ENCODE results near the gene MBD2.

The MBD2 gene

DNA sequence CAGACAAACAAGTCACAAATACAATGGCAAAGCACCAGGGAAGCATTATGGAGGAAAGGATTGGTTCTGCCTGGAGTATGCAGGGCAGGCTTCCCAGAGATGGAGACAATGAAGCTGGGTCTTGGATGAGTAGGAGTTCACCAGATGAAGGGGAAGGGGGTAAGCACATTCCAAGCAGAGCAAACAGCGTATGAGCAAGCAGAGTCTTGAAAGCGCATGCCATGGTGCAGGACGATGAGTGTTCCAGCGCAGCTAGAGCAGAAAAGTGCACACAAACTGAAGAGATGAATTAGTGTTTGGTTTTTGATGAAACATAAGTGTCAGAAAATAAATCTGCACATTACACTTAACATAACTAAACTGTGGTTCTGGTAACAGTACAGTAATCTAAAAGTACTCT lies 21.6 kb downstream of the MBD2 start:
- in situ Hi-C loops (cut with HindIII; ENCODE audit: low sequenced_read_pairs): no loop called here

DNA sequence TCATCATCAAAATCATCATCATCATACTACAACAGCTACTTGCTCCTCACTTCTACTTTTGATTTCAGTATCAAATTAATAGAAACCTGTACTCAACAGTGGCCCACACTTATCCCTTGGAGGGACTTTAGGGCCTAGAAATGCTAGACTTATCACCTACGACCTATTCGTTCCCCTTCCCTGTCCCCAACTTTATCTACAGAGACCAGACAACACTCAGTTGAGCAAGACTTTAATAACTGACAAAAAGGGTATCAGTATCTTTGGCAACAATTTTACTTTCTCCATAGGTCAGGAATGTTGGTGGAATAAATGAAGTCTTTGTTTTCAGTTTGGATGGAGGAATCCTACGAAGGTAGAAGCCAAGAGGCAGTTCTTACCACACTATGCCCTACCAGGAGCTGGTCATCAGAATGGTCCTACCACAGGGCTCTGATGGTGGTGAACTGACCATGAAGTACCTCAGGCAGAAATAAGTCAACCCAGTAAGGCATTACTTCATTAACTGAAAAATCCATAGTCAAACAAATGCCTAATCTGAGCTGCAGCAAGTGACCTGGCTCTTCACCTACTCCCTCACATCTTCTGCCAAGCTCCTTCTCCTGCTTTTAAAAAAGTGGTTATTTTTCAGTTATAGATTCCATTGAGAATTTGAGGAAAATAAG lies 26.6 kb downstream of the MBD2 start:
- in situ Hi-C loops (cut with HindIII; ENCODE audit: low sequenced_read_pairs): no loop called here

DNA sequence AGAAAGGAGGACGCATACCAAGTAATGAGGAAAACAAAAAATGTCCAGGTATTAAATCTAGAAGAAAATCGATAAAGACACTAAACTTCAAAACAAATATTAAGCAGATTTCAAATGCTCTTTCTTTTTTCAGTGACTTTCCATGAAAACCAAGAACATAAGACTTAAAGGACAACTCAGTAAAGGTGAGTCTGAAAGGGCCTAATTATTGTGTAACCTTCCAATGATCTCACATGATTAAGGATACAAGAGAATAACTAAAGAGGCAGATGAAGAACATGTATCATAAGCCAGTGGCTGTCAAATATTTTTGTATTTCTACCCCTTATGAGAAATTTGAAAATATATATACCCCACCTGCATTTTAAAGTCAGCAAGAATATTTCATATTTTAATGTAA lies 30.7 kb downstream of the MBD2 start:
- in situ Hi-C loops (cut with HindIII; ENCODE audit: low sequenced_read_pairs): no loop called here

DNA sequence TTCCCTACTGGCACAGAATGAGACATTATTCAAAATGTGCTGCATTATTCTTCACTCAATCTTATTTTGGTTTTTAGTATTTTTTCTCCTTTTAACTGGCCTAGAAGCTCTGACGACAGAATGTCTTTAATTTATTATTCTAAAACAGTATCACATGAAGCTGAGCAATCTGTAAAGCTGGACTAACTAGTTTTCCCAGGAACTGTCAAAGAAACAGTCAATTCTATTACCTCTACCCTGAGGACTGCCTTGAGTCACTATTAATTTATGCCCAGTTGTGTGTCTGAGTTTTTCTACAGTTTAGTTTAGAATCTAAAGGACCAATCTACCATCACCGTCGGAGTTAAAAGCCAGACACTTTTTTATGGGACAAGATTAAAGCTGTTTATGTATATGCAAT lies 31.6 kb downstream of the MBD2 start:
- in situ Hi-C loops (cut with HindIII; ENCODE audit: low sequenced_read_pairs): no loop called here

DNA sequence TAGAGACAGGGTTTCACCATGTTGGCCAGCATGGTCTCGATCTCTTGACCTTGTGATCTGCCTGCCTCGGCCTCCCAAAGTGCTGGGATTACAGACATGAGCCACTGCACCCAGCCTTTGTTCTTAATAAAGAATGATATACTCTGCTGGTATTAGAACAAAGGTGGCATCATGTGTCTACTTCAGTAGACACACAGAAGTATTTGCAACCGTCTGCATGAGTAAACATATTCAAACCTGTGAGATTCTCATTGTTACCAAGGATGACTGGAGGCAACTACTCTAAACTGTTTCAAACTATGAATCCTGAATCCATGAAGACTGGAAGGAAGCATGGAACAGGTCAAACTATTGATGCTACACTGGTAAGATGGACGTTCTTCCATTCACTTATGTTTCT lies 32.1 kb downstream of the MBD2 start:
- in situ Hi-C loops (cut with HindIII; ENCODE audit: low sequenced_read_pairs): no loop called here

DNA sequence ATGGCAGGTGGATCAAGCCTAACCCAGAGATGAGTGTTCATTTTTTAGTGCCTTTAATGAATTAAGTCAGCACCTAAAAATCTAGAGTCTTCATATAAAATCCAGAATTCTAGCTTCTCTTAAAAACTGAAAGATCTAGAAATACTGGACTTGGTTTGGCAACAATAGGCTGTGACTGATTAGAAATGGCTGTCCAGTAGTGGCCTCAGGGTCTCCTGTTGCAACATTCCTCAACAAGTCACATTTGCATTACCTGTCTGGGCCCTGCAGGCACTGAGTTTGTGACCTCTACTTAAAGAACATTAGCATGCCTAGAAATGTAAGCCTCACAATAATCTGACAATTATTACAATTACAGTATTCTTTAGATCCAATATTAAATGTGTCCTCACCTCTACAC lies 33.1 kb downstream of the MBD2 start:
- in situ Hi-C loops (cut with HindIII; ENCODE audit: low sequenced_read_pairs): no loop called here

DNA sequence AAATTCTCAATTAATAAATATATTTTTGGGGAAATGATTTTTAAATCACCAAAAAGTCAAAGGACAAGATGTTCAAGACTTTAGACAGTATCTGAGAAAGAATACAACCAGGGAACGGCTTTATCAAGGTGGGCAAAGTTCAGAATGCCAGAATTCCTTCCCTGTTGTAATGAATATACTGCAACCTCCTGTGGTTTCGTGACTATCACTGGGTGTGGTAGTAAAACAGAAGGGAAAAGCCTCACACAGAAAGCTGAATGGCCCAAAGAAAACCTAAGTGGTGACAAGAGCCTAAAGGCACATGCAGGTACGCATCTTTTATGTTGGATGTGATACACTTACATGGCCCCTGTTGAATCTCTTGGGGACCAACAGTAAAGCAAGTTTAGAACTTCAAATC lies 37.1 kb downstream of the MBD2 start:
- in situ Hi-C loops (cut with HindIII; ENCODE audit: low sequenced_read_pairs): no loop called here

DNA sequence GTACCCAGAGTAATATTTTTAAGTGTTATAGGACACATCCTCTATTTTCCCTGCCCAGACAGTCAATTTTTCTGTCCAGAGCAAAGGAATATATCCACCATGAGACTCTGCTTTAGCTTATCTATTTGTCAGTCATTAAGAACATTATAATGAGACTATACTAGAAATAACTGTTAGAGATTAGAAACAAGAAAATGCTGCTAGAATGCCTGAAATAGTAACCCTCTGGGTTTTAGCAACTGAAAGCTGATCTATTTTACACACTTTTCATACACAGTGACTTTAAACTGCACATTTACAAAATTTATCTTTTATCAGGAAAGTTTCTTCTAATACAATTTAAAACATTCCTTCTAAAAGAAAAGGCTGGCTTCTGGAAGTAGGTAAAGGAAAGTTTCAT lies 39.6 kb downstream of the MBD2 start:
- in situ Hi-C loops (cut with HindIII; ENCODE audit: low sequenced_read_pairs): no loop called here

DNA sequence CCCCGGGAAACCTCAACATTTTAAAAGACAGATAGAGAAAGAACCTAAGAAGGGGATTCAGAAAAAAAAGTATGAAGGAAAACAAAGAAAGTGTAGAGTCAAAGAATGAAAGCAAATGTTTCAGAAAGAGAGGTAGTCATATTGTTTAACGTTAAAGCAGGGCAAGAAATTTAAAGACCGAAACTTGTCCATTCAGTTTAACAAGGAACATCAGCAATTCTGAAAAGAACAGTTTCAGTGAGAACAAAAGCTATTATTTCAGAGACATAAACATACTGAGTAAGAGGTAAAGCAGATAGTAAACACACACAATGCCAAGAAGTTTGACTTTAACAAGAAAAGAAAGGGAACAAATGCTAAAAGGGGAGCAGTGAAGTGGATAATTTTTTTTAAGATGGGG lies 41.1 kb downstream of the MBD2 start:
- in situ Hi-C loops (cut with HindIII; ENCODE audit: low sequenced_read_pairs): no loop called here

DNA sequence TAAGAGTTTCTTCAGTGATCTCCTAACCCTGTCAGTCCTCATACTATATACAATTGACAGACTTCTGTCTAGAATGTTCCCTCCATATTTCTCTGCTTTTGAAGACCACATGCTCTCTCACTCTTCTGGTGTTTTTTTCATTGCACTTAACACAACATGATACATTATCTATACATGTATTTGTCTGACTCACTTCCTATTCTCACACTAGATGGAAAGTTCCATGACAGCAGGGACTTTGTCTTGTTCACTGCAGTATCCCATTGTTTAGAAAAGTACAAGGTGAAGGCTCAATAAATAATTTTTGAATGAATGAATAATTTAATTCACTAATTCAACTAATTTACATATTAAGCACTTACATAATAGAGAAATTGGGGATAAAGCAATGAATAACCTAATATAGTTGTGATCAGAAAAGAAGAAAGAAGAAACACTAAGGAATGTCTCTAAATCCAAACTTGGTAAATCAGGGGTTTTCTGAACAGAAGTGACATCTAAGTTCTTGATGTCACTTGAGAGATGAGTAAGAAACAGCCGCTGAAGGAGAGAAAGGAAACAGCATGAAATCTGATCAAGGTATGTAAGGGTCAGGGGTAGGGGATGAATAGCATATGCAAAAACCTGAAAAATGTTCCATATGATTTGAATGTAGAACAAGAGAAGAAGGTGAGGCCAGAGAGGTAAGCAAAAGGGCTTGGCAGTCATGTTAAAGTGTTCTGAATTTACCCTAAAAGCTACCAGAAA lies 42.4 kb downstream of the MBD2 start:
- in situ Hi-C loops (cut with HindIII; ENCODE audit: low sequenced_read_pairs): no loop called here

DNA sequence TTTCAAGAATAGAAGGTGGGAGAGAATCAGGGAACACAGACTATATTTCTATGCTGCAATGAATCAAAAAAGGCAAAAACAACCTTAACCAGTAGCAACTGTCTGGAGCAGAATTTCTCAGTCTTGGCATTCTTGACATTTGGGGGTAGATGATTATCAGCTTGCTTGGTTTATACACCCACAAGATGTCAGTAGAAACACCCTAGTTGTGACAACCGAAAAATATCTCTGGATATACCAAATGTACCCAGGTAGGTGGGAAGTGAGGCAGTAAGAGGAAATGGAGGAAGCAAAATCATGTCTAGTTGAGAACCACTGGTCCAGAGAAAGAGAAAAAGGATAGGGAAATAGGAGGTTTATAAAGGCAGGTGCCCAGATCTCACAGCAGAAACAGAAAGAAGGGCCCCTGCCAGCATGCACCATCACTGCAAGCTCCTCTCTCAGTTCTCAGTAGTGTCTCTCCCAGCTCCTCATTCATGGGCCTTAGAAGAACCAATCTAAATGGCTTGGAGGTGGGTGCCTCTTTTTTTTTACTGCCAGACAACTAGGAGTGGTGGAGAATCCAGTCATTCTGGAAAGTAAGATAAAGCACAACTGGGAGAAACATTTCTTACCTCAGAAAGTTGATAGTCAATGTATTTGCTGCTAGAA lies 50.4 kb downstream of the MBD2 start:
- in situ Hi-C loops (cut with HindIII; ENCODE audit: low sequenced_read_pairs): no loop called here

DNA sequence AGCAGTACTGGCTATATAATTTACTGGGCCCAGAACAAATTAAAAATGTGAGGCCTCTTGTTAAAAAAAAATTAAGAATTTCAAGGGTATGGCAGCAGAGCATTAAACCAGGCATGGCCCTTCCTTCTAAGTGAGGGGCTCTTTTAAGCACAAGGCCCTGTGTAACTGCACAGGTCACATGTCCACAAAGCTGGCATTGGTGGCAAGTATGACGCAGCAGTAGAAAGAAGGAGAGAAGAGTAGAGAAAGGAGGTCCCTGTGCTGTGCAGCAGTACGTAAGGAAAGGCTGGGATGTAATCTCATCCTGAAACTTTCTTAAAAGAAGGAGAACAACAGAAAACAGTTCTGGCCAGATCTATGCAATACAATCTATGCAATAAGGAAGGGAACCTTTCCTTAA lies 51.2 kb downstream of the MBD2 start:
- in situ Hi-C loops (cut with HindIII; ENCODE audit: low sequenced_read_pairs): no loop called here

DNA sequence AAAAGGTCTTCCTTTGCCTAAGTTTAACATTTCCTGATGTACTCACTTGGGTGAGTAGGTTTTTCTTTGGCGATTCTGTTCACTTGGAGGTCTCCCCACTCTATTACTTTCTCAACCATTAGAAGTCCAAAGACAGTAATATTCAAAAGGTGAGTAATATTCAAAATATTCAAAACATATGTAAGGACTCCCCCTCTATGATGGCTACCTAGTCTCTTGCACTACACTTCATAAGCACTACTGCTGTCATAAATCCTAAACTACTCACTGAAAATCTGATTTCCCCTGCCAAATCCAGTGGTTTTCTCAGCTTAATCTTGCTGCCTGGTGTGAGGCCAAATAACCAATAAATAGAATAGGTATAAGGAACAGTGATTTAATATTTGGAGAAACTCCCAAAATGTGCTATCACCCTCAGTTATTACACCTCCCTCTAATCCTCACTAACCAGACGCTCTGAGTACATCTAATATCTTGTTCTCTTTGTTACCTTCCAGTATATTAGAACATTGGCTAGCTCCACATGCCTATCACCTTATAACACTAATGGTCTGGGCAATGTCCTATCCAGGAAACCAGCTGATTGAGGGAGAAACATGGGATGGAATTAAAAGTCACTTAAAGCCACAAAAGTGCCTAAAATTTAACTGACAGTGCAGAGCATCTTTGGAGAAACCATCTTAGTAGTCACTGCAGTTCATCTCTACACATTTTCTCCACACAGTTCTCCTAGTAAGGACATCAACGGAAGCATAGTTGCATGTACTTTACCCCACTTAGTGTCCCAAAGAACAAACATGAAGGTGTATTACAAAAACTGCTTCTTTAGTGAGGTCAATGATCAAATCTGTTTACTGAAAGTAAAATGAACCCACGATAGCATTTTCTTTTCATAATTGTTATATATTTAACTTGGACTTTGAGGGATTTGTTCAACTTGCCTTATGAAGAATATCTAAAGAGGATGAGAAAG lies 54.8 kb downstream of the MBD2 start:
- in situ Hi-C loops (cut with HindIII; ENCODE audit: low sequenced_read_pairs): no loop called here

DNA sequence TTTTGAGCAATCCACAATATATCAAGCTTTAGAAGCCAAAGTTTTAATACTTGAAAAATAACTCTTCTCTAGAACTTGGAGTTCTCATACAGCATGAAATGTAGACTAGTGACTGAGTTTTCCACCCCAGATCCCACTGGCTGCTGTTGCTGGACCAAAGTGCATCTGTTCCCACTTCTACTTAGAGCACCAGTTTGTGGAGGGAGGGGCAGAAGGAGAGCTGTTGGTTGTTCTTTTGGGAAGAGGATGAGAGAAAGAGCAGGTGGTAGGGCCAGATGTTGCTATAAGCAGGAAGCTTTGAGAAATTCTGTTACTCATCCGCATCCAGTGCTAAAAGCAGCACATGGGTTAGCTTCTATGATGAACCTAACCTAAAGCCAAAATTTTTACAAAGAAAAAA lies 59.0 kb downstream of the MBD2 start:
- in situ Hi-C loops (cut with HindIII; ENCODE audit: low sequenced_read_pairs): no loop called here

DNA sequence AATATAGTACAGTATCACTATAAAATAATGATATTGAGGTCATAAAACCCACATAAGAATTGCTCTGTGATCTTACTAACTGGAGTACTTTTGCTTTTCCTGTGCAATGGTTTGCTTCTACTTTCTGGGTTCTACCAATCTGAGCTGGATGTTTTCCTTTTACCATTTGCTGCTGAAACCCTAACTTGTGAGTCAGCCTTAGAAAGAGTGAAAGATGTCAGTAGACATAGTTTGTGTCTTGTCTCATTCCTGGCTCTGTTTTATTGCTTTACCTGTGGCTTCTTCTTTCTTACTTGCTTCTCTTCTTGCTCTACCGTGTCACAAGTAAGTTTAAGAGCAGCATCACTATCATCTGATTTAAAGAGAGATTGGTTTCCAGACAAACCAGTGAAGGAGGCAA lies 61.0 kb downstream of the MBD2 start:
- in situ Hi-C loops (cut with HindIII; ENCODE audit: low sequenced_read_pairs): no loop called here

DNA sequence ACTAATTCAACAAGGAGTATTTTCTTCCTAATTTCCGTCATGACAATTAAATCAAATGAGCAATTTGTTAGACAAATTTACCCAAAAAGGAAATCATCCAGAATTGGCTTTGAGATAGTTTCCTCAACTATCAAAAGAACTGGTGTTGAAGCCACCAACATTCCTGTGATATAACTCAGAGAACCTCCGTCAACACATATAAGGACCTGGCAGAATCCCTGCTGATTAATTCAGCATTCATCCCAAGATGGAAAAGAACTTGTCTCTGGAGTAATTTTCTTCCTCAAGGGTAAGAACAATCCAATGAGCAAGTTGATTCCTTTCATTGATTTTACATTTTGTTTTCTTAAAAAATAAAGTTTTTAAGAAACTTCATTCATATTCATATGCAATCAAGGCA lies 62.0 kb downstream of the MBD2 start:
- in situ Hi-C loops (cut with HindIII; ENCODE audit: low sequenced_read_pairs): no loop called here

DNA sequence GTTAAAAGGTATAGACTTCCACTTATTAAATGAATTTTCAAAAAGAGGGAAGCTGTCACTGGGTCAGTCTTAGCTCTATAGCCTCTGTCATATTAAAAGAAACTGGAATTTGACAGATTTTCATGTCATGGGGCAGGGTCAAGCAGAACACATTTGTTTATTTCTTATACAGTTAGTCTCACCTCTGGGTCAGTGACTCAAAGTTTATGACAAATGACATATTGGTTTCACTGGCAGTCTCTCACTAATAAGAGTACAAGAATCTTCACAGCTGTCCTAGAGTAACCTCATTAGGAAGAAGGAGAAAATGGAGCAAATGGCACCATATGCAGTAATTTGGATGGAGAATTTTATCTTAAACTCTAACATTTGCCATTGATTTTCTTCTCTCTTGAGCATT lies 63.2 kb downstream of the MBD2 start:
- in situ Hi-C loops (cut with HindIII; ENCODE audit: low sequenced_read_pairs): no loop called here

DNA sequence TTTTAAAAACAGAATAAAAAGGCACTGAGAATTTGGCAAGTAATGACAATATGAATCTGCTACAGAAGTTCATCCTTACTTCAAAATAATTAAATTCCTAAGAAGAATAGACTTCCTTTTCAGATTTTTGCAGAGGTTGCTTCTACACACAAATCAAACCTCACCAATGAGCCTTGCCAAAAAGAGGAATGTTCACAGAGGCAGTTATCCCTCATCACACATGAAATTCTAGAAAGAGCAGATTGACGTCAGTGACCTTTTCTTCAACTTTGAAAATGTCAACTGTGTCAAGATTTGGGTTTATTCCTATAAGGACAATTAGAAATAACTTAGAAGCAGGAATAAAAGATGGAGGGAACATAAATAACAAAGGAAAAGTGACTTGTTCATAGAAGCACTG lies 64.6 kb downstream of the MBD2 start:
- in situ Hi-C loops (cut with HindIII; ENCODE audit: low sequenced_read_pairs): no loop called here

DNA sequence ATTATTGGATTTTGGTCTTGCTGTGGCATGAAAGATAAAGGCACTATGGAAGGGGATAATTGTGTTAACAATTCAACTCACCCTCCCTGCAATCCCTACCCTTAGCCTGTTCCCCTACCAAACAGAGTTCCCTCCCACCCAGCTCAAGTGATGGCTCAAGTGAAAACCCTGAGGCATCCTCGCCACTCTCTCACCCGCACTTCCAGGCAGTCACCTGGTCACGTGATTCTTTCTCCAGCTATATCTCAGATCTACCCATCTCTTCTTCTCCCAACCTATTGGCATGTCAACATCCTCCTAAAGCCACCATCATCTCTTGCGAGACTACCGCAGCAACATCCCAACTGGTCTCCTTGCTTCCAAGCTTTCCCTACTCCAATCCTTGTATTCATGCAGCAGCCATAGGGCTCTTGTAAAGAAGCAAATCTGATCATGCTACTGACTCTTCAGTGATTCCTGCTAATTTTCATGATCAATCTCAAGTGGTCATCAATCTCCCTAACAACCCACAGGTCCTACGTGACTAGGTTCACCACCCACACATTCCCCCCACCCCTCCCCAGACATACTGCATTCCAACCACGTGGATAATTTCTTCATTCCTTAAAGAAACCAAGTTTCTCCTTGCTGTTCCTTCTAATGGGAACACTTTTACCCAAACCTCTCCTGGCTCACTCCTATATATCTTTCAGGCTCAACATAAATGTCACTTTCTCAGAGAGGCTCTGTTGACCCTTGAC lies 66.7 kb downstream of the MBD2 start:
- in situ Hi-C loops (cut with HindIII; ENCODE audit: low sequenced_read_pairs): no loop called here

DNA sequence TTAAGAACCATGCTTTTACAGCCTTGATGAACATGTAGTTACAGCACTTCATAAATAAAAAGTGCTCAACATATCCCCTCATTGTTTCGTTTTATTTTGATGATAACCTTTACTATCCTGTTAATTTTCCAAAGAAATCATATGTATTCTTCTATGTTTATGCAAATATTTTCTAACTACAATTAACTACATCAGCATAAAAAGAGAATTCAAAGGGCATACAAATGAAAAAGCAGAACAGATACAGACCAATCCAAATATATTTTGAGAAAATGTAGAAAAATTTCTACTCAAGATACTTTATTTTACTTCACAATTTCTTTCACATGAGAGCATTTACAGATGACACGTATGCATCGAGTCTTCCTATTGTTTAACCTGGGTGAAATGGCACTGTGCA lies 69.1 kb downstream of the MBD2 start:
- in situ Hi-C loops (cut with HindIII; ENCODE audit: low sequenced_read_pairs): no loop called here

DNA sequence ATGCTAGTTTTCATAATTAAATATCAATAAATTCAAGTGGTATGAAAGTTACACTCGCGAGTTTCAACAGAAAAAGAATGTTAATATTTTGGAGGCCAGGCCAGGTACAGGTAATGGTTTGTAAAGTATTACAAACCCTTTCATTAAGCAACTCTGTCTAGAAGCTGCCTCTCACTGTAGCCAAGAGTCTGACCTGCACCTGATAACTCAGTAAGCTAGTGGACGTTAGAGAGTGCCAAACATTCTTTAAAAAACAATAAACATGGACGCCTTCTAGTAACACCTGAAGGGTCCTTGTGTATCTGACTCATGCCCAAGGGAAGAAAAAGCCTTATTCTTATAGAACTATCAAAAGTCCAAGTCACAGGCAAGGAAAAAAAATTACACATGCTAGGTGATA lies 70.2 kb downstream of the MBD2 start:
- in situ Hi-C loops (cut with HindIII; ENCODE audit: low sequenced_read_pairs): no loop called here

Measured in DLD1 (cell line).